Stimulated activated CD4-positive, alpha-beta T cell treated with anti-CD3 and anti-CD28 coated beads, Interleukin-4, amount 100 ng/mL, for 1 hour (primary cell): ENCODE measurements around the gene TKT.
"Not testable (repeated sequence)": the region's sequence is repeated elsewhere in the genome, so short reads cannot be mapped to it uniquely, and the experiment has no call there.

Source experiments
- DNase-seq: peaks from one replicate; pipeline ENCODE4 v3.0.0-alpha.2; 2020

Gene TKT

GRCh38 chr3:53259427-53260259 lies 3.8 kb upstream of the TKT start:
- no peak for DNase-seq

- no peak for DNase-seq
Observed at GRCh38 chr3:53258600-53259426, 3.0 kb upstream of the TKT start.

- no peak for DNase-seq
Observed at GRCh38 chr3:53257465-53257864, 1.6 kb upstream of the TKT start.

GRCh38 chr3:53256704-53257055 lies 858 bp upstream of the TKT start:
- DNase-seq: no peak

GRCh38 chr3:53255423-53255774 lies 423 bp downstream of the TKT start:
- DNase-seq: peak; percentile 54

- DNase-seq: peak; percentile 51
Observed at GRCh38 chr3:53254509-53255422, 1.1 kb downstream of the TKT start.

GRCh38 chr3:53253707-53254508 lies 1.9 kb downstream of the TKT start:
- no peak for DNase-seq

- DNase-seq: not testable (repeated sequence)
Observed at GRCh38 chr3:53252947-53253322, 2.9 kb downstream of the TKT start.

GRCh38 chr3:53252096-53252946 lies 3.5 kb downstream of the TKT start:
- no peak for DNase-seq

GRCh38 chr3:53250881-53251605 lies 4.8 kb downstream of the TKT start:
- no peak for DNase-seq

GRCh38 chr3:53250453-53250852 lies 5.4 kb downstream of the TKT start:
- no peak for DNase-seq

GRCh38 chr3:53248161-53248560 lies 7.7 kb downstream of the TKT start:
- no peak for DNase-seq

- DNase-seq: no peak
Observed at GRCh38 chr3:53247619-53248018, 8.2 kb downstream of the TKT start.

- DNase-seq: no peak
Observed at GRCh38 chr3:53244271-53244670, 11.6 kb downstream of the TKT start.

GRCh38 chr3:53243785-53244184 lies 12.0 kb downstream of the TKT start:
- DNase-seq: no peak

GRCh38 chr3:53243165-53243564 lies 12.7 kb downstream of the TKT start:
- DNase-seq: no peak

GRCh38 chr3:53242642-53243041 lies 13.2 kb downstream of the TKT start:
- DNase-seq: no peak

GRCh38 chr3:53242155-53242554 lies 13.7 kb downstream of the TKT start:
- DNase-seq: no peak

- no peak for DNase-seq
Observed at GRCh38 chr3:53240989-53241972, 14.5 kb downstream of the TKT start.
